Brain microvascular endothelial cell (primary cell): ENCODE results near the gene CDX2.
A peak's percentile ranks its signal among the peaks of the same experiment; 100 is the strongest.

ENCODE experiments used
- DNase-seq: peaks from one replicate; pipeline ENCODE4 v3.0.0-alpha.2; 2020
- H3K27ac ChIP-seq: fragments of 250-450 bp; sonication (Bioruptor Pico); 2 replicates; pipeline ENCODE4 v1.5.1; 2020; ENCODE audit warnings: mild to moderate bottlenecking, moderate library complexity
- H3K27me3 ChIP-seq: fragments of 250-450 bp; sonication (Bioruptor Pico); replicated peaks from 2 replicates; pipeline ENCODE4 v1.5.1; 2020; ENCODE audit warnings: mild to moderate bottlenecking
- H3K36me3 ChIP-seq: fragments of 250-450 bp; sonication (Bioruptor Pico); replicated peaks from 2 replicates; pipeline ENCODE4 v1.5.1; 2020; ENCODE audit warnings: mild to moderate bottlenecking
- H3K4me3 ChIP-seq: 2 replicates; pipeline ENCODE4 v1.5.1; 2011; ENCODE audit warnings: low read depth, mild to moderate bottlenecking, control low read depth, low read length, moderate library complexity
- CTCF ChIP-seq: IDR thresholded peaks from 2 replicates; pipeline ENCODE4 v1.5.1; 2011; ENCODE audit warnings: low read depth, mild to moderate bottlenecking, moderate library complexity, low read length, control low read depth, inconsistent platforms; ENCODE audit errors: missing control alignments
- in situ Hi-C: cut with HindIII; loops from 2 replicates; pipeline ENCODE4 v1.10.0; 2017; ENCODE audit warnings: low sequenced_read_pairs, low pct_ligation_motif_present

The CDX2 gene

DNA sequence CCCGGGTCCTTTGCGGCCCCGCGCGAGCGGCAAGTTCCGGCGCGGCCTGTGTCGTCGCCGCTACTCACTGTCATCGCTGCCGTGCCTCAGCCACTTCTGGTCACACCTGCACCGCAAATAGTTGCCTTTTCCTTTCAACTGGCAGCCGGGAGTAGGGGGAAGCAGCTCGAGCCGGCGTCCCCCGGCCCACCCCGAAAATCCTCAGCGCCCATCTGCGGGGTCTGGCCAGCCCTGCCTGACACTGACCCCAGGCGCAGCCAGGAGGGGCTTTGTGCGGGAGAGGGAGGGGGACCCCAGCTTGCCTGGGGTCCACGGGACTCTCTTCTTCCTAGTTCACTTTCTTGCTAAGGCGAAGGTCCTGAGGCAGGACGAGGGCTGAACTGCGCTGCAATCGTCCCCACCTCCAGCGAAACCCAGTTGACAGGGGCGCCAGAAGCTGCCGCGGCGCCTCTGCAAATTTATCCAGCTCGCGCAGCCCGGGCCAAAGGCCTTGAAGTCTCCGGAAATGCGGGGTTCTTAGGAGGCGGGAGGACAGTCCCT is 47.6 kb downstream of the CDX2 start:
- no peak for TF ChIP-seq CTCF
- in situ Hi-C loops = no loop called here
- DNase-seq = no peak
- Histone ChIP-seq H3K4me3 (no peak overlapping the region), H3K27me3 (peaks cover 100% of the 10 kb centered on the region), H3K36me3 (no peaks in the 10 kb centered on the region), H3K27ac (no peak overlapping the region)

DNA sequence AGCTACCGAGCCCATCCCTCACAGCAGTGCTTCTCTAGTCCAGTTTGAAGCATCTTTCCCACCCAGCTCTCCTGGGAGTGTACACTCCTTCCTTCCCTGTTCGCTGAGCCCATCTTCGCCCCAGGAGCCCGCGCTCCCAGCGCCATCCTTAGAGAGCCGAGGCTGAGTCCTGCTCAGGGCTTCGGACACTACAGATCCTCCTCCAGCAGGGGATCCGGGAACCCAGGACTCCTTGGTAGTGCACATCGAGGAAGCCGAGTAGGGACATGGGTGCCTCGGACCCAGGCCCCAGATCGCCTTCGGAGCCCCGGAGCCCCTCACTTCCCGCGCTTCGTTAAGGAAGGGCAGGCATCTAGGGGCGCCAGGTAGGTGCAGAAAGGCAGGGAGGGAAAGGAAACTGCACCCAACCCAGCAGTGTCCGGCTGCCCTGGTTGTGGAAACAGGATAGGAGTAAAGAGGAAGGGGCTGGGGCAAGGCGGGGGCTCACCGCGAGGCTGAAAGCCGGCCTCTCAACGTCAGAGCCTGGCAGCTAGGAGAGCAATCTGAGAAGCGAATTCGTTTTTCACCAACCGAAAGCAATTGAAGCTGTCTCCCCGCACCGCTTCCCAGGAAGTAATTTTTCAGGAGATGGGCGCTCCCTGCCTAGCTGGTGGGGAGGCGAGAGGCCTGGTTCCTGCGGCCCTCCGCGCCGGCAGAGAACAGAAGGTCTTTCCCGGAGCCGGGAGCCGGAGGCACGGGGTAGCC is 48.3 kb downstream of the CDX2 start:
- in situ Hi-C loops = no loop called here
- DNase-seq = no peak
- Histone ChIP-seq H3K4me3 (no peak overlapping the region), H3K27me3 (peaks cover 98% of the 10 kb centered on the region), H3K27ac (no peak overlapping the region), H3K36me3 (no peaks in the 10 kb centered on the region)
- TF ChIP-seq CTCF = peak; percentile 7

- in situ Hi-C loops = no loop called here
- H3K27me3 ChIP-seq = peaks cover 97% of the 10 kb centered on the region
- no peak for TF ChIP-seq CTCF
- H3K27ac ChIP-seq = no peak within 1 kb of the TSS
- no peaks in the 10 kb centered on the region for H3K36me3 ChIP-seq
- H3K4me3 ChIP-seq = no peak within 1 kb of the TSS
- DNase-seq = no peak
Observed at GRCh38 chr13:27919934-27920676, 49.0 kb downstream of the CDX2 start, which contains the start of gene PDX1. Gene PDX1 (plus strand): TSS chr13:27920000. CDS start chr13:27920139, 139 bp downstream.

DNA sequence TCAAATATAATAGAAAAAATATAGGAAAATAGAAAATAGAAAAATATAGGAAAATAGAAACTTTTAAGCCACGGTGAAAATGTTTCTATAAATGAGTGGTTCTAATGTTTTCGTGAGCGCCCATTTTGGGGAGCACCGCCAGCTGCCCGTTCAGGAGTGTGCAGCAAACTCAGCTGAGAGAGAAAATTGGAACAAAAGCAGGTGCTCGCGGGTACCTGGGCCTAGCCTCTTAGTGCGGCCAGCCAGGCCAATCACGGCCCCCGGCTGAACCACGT is 49.5 kb downstream of the CDX2 start:
- in situ Hi-C loops = no loop called here
- DNase-seq = no peak
- H3K4me3 ChIP-seq = no peak overlapping the region
- no peak for TF ChIP-seq CTCF
- no peaks in the 10 kb centered on the region for H3K36me3 ChIP-seq
- H3K27ac ChIP-seq = no peak overlapping the region
- H3K27me3 ChIP-seq = peaks cover 92% of the 10 kb centered on the region

DNA sequence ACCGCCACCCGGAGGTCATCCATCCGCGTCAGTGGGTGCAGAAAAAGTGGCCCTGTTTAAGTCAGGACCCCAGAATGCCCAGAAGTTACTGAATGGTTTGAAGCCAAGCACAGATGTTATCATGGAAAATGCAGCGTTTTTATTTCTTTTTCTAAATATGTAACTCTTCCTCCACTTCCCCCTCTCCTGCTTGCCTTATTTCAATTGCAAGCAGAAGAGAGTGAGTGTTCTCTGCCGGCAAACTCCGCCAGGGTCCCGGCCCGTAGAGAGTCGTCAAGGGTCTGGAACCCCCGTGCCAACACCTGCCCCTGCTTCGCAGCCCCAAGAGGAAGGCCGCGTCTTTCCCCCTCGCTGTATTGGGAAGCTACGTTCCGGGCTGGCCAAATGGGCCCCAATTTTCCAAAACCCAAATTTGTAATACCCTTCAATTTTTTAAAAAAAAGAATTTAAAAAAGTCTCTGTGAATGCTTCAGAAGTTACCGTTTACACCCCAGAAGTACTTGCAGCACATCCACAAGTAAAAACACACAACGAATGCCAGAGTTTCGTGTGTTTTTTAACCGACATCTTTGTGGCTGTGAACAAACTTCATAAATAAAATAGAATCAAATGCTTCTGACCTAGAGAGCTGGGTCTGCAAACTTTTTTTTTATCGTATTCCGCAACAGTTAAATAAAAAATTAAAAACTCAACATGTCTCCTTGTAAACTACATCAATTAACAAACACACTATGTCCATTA is 50.0 kb downstream of the CDX2 start:
- in situ Hi-C loops = no loop called here
- H3K27ac ChIP-seq = no peak overlapping the region
- H3K4me3 ChIP-seq = no peak overlapping the region
- no peak for TF ChIP-seq CTCF
- H3K36me3 ChIP-seq = no peaks in the 10 kb centered on the region
- DNase-seq = no peak
- peaks cover 87% of the 10 kb centered on the region for H3K27me3 ChIP-seq
